HG03135 (cell line): Measurements from ENCODE around the gene PRRT4.

Source experiments
- ATAC-seq: cut with Tn5 transposase; IDR thresholded peaks from one replicate; pipeline ENCODE4 v1.9.1; 2021; ENCODE audit warnings: mild to moderate bottlenecking, moderate library complexity; ENCODE audit not compliant: unreplicated experiment

Gene PRRT4

DNA sequence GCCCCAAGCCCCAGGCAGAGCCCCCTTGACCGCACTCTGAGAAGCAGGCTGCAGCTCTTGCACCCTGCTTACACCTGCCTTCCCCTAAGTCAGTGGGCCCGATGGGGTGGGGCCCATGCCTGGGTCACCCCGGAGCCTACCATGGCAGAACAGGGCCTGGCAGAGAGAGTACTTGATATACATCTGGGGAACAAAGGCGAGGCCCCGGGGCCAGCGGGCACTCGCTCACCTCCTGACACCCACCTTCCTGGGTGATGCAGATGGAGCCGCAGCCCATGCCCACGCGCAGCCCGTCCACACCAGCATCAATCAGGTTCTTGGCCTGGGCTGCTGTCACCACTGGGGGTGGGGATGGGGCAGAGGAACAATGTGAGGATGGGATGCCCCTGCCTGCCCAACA, 34.9 kb upstream of the PRRT4 start:
- no peak for ATAC-seq

DNA sequence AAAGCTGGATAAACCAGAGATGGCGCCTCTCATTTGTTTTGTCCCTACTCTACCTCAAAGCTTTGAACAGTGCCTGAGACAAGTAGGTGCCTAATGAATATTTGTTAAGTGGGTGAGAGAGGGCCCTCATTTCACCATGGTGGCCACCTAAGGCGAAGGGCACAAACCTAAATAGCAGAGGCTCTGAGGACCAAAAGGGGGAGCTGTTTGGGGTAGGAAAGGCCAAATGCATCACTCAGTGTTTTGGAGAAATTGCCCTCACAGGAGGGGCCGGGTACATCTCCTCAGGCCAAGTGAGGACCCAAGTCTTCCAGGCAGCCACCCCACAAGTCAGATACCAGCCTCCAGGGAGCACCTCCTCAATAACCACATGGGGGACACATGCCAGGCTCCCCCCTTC, 34.3 kb upstream of the PRRT4 start:
- no peak for ATAC-seq

DNA sequence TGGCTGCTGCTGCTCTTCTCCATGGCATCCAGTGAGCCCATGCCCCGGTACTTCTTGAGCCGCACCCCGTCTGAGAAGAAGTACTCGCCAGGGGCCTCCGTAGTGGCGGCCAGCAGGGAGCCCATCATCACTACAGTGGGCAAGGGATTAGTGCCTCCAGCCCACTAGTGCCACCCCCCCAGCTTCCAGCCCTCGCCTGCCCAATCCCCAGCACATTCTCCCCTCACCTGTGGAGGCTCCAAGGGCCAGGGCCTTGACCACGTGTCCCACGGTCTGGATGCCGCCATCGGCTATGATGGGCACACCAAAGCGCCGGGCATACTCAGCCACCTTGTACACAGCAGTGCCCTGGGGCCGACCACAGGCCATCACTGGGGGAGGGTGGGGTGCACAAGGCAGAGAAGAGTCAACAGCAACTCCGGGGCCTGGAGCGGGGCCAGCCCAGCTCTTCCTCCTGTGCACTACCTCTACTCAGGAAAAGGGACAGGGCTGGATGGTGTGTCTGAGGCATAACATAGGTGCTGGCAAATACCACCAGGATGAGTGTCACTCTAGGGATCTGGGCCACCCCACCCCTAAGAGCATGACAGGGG, 33.5 kb upstream of the PRRT4 start:
- no peak for ATAC-seq

DNA sequence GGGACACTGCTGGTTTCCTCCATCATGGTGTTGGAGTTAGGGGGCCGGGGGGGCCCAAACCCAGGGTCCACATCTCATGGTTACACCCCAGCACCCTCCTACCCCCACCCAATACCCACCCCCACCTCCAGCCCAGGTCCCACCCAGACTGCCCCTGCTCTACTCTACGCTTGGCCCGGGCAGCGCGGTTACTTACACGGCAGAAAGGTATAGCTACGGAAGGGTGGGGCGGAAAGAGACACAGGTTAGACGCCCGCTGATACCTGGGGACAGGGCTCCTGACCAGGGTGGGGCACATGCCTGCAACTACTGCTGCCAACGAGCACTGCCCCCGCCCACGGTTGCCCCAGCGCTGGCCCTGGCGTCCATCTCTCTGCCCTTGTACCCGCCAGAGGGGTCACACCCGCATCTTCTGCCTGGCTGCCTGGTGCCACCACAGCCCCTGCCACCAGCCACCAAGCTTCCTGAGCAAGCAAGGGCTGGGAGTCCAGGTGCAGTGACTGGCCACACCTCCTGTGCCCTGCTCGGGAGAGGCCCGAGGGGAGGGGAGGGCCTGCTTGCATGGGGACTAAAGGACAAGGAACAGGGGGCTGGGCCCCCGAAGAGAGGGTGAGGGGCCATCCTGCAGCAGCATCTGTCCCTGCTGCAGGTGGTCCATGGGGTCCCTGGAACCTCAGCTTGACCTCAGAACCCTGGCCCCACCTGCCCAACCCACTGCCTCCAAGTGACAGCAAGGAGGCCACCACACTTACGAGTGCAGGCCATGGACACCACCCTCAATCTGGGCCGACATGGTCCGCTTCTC, 32.2 kb upstream of the PRRT4 start:
- ATAC-seq: no peak

DNA sequence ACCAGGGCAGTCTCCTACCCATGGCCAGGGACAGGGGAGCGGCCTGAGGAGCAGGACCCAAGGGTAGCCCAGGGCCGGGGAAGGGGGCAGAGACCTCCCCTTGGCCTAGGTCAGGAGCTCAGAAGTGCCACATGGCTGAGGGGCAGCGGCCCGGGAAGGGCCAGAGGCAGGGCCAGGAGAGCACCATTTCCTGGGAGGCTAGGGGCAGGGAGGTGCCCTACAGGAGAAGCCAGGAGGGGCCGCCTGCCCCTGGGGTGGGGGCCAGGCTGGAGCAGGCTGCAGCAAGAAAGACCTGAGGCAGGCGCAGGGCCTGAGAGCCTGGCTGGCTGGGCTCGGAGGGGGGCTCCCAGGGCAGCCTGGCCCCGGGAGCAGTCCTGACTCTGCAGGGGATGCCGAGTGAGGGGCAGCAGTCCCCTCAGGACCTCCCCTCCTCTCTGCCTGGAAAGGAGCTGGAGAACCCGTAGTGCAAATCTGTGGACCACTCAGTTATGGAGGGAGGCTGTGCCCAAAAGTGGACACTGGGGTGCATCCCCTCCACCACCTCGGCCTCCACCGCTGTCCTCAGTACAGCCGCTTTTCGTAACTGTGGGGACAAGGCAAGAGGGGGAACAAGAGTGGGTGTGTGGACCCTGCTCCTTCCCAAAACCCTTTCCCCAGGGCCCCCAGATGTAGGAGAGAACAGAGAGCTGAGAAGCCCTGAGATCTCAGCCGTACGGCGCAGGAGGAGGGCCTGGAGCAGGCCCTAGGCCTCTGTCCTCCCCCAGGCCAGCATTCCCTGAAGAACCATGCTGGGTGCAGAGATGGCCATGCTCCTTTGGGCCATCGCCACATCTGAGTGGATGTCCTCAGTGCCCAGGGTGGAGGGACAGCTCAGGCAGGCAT, 31.2 kb upstream of the PRRT4 start:
- ATAC-seq: no peak

DNA sequence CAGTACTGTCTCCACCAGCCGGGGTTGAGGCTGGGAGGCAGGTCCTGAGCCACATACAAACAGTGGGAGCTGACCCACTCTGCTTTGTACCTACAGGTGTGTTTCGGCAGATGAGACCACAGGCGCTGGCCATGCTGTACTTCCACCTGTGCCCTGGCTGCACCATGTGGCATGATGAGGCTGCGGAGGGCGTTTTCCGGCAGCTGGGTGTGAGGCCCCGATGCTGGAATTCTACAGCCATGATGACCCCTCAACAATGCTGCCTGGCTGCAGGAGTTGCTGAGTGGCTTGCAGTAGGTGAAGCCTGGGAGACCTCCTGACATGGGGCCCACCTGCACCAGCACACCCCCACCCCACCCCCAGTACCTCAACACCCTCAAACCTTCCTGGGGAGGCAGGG, 30.3 kb upstream of the PRRT4 start:
- no peak for ATAC-seq

DNA sequence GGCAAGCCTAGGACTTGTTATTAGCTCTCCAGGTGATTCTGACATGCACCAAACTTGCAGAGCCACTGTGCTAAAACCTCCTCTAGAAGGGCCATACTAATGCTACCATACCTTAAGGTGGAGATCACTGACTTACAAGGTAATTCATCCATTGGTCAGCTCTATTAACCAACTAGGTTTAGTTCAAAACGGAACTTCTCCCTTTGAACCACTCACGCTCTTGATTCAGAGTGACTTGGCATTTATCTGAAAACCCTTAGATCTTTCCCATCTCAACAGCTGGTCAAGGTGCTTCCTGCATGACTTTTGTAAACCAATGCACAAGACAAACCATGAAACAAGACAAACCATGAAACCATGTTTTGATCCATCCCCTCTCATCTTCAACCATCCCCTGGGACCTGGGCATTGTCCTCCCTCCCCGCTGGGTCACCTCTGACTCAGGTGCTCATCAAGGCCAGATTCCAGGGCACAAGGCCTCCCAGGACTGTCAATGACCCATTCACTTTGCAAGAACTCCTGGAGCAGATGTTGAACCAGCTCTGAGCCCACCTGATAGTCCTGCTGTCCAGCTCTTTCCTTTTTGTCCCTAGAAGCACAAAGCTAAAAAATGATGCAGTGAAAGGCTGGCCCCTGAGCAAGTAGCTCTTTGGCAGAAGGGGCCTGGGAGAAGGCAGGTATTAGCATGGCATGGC, 29.5 kb upstream of the PRRT4 start:
- ATAC-seq: no peak

DNA sequence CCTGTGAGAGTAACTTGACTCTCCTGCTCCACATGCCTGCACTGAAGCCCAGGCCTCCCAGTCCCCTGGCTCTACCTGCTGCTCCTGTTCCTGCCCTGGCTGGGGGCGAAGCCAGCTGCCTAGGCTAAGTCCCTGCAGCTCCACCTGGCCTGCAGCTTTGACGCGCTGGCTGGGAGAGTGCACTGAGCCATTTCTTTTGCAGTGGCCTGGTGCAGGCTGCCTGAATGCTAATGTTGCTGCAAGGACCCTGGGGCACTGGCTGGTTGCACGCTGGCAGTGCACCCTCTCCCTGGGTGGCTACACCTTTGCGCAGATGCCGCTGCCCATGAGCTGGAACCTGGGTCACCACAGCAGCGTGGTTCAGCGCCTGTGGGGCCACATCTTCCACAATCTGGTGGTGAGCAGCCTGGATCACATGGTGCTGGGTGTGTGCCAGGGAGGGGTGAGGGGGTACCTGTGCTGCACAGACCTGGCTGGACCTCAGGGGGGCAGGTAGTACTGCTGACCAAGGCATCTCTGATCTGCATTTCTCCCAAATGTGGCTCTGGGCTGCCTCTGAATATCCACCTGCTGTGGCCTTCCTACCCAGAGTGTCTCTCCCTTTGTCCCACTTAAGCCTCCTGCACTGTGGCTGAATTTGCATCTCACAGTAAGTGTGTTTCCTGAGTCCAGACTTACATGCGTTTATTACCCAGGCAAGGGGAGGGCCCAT, 28.3 kb upstream of the PRRT4 start:
- no peak for ATAC-seq

DNA sequence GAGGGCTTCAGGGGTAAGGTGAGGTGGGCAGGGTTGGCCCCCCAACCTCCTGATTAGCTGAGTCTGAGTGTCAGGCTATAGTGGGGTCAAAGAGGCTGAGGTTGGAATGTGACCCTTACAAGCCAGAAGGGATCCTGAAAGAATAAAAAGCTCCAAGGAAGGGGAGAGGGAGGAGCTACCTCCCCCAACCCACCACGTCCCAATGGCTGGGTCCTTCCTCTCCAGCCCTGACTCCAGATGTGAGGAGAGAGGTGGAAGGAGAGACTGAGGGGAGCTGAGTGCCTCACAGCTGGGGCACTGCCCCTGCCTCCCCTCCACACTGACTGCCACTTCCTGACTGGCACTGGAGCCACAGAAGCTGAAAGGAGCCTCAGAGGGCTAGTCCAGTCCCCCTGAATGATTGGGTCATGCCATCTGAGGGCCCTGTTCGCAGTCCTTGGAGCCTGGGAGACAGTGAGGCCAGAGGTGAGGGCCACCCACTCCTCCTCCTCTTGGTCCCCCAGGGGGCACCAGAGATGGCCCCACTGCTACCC, 27.7 kb upstream of the PRRT4 start:
- ATAC-seq: no peak

DNA sequence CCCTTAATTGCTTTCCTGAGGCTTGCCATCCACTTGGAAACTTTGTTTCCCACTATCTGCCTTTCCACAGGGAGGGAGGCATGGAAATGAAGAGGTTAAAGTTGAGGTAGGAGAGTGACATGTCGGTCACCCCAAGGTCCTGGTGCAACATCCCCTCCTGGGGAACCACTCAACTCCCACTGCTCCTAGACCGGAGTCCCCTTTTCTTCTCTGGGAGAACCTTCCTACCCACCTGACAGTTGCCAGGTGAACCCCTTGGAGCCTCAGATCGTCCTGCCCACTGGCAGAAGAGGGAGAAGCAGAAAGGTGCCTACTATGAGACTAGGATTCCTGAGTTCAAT, 26.6 kb upstream of the PRRT4 start:
- no peak for ATAC-seq

DNA sequence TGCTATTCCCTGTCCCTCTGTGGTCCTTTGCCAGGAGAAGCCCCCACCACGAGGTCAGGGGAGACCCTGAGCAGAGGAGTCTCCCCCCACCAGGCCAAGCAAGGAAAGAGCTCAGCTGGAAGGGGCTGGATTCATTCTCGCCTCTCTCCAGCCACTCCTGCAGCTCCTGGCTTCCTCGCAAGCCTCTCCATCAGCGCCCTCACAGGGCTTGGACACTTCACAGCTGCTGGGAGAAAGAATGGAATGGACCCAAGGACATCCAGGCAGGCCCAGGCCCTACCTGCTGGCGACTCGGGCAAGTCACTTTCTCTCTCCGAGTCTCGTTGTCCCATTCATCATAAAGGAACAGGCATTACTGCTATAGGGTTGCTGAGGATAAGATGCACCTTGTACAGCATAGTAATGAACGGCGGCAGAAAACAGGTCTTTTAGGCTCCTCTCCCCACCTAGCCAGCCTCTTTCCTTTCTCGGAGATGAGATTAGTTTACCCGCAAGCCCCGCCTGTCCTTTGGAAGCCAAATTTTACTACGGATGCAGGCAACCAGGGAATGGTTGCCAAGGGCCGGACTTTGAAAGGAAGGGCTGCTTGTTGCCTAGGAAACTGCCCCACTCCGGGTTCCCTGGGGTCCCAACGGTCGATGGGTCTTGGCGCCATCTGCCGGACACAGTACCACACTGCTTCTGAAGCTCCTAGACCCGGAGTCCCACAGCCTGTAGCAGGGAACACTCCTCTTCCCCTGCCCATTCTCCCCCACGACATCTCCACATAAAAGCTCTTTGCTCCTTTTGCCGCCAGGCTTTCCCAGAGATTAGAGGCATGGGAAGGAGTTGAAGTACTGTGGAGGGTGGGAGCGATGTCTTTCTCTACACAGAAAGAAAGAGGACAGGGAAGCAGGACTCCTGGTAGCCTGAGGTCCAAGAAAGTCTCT, 26.0 kb upstream of the PRRT4 start:
- ATAC-seq: peak; percentile 67

DNA sequence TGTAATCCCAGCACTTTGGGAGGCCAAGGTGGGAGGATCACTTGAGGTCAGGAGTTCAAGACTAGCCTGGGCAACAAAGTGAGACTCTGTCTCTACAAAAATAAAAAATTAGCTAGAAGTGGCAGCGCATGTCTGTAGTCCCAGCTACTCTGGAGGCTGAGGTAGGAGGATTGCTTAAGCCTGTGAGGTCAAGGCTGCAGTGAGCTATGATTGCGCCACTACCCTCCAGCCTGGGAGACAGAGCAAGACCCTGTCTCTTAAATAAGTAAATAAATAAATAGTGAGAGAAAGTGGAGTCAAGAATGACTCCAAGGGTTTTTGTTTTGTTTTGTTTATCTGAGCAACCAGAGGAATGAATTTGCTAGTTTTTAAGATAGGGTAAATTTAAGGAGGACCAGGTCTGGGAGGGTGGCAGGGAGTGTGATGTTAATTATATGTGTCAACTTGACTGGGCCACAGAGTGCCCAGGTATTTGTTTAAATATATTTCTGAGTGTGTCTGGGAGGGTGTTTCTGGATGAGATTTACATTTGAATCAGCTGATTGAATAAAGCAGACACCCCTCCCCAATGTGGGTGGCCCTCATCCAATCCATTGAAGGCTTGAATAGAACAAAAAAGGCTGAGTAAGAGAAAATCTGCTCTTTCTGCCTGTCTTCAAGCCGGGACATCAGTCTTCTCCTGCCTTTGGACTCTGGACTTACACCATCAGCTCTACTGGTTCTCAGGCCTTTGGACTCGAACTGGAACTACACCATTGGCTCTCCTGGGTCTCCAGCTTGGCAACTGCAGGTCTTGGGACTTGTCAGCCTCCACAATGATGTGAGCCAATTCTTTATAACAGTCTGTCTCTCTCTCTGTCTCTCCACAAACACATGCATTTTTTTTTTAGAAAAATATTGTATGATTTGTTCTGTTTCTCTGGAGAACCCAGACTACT, 24.8 kb upstream of the PRRT4 start:
- no peak for ATAC-seq

DNA sequence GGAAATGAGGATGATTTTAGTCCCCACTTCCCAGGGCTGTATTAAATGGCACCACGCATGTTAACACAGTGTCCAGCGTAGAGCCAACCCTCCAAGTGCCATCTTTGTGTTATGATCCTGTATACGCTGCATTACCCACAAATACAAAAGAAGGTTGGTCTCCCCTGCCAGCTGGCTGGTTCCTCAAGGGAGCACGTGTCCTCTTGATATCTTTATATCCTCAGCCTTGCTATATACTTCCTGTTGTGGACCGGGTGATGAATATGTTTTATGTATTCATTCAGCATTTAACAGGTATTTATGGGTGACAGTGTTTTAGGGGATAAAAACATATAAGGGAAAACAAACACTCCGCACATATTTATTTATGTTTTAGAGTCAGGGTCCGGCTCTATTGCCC, 23.2 kb upstream of the PRRT4 start:
- ATAC-seq: no peak

DNA sequence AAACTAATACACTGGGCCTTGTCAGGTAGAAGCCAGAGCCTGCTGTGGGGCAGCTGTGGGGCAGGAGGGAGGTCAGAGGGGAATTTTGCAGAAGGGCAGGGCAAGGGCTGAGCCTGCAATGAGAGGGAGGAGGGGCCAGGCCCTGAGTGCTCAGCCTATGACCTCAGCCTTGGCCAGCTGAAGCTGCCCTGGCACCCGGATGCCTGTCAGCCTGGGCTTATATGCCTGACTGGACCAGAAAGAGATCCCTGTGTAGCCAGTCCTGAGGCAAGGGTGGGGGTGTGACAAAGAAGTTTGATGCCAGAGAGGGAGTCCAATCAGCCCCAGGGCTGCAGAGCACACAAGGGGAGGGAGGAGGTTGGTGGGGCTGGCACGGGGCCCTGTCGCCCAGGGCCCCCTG, 22.3 kb upstream of the PRRT4 start:
- ATAC-seq: no peak

DNA sequence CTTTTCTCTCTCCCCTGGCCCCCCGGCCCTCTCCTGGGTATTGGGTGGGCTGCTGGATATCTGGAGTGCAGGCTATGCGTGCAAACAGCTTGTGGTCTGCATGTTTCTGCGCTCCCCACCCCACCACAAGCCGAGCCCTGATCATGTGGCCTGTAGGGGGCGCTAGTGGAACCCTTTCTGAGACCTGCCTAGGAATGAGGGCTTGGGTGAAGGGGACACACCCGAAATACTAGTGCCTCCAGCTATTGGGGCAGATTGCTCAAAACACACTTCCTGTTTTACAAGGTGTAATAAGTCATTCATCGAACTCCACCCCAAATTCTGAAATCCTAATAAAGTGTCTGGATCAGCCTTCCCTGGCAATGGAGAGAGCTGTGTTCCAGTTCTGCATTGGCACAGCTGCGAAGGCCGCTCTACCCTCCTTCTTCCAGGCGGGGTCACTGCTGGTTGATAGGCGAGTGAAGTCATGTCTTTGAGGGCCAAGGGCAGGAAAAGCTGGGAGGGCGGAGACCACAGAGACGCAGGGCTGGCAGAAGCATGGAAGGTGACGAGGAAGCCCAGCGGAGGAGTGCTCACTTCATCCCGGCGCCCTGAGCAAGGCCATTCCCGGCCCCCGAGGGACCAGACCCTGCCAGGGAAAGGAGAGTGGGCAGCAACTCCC, 19.8 kb upstream of the PRRT4 start:
- no peak for ATAC-seq

DNA sequence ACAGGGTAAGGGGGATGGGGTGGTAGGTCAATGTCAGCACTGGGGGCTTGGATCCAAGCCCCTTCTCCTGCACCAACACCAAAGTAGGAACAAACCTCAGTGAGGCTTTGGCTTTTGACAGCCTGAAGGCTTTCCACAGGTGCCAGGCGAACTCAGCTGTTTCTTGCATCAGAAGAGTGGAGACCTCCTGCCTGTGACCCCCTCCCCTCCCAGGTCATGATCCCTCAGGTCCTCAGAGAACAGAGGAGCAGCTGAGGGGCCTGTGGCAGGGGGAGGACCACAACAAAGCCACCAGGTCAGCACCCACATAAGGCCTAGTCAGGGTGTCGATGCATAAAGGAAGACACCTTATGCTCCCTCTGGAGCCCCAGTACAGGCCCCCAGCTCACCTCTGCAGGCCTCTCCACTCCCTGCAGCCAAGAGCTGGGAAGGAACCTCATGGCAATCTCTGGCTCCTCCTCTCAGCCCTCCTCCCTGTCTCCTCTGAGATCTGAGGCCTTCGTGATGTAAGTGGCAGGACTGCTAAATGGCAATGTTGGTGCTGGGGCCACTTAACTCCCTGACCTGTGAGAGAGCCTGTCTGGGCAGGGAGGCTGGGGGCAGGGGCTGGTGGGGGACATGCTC, 19.1 kb upstream of the PRRT4 start:
- no peak for ATAC-seq

DNA sequence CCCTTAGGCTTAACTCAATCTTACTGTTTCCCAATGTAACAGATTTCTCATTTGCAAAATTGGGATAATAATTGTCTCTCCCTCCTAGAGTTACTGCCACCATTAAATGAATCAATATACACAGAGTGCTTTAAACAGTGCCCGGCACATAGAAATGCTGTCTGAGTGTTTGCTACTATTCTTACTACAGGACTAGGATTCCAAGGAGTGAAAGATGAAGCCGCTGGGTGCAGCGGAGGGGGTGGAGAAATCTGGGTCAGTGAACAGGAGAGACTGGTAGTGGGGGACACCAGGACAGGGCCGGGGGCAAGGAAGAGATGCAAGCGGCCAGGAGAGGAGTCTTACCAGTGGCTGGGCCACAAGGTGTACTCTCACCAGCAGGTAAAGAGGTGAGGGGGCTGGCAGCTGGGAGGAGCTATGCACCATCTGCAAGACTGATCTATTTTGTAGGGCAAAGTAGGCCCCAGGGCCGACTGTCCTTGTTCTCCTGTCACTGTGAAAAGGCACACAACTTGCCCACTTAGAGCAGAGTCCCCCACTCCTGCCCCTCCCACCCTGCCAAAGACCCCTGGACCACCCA, 18.5 kb upstream of the PRRT4 start:
- no peak for ATAC-seq
